ENCODE results near the gene DPPA5.

DNA sequence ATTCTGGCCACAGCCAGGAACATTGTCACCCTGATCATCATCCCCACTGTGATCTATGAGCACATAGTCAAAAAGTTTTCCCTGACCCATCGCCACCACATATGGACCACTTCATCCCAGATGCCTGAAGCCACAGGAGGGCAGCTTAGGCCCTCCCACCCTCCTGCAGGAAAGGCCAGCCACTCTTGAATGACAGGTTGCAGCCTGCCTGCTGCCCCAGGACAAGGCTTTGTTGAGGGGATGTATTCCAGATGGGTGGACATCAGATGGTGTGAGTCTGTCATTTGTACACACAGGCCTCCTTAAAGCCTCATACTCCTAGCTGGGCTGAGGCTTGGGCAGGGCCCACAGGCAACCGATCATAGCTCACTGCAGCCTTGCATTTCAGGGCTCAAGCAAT is 30.8 kb downstream of the DPPA5 start:
- TF ChIP-seq, protein P1, sequence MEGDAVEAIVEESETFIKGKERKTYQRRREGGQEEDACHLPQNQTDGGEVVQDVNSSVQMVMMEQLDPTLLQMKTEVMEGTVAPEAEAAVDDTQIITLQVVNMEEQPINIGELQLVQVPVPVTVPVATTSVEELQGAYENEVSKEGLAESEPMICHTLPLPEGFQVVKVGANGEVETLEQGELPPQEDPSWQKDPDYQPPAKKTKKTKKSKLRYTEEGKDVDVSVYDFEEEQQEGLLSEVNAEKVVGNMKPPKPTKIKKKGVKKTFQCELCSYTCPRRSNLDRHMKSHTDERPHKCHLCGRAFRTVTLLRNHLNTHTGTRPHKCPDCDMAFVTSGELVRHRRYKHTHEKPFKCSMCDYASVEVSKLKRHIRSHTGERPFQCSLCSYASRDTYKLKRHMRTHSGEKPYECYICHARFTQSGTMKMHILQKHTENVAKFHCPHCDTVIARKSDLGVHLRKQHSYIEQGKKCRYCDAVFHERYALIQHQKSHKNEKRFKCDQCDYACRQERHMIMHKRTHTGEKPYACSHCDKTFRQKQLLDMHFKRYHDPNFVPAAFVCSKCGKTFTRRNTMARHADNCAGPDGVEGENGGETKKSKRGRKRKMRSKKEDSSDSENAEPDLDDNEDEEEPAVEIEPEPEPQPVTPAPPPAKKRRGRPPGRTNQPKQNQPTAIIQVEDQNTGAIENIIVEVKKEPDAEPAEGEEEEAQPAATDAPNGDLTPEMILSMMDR (IDR thresholded peaks at IDR 0.05; ENCODE audit: low read depth, low read length), result no peak
- TF ChIP-seq EZH2phosphoT487 (IDR thresholded peaks at IDR 0.05; ENCODE audit: low read depth), result no peak

All from OCI-LY3 (cell line).